ENCODE measurements around the gene PTN. TPM values are rescaled to one million over a fixed set of nuclear protein-coding genes. Genes with fewer than 3 reads are reported as not detected.
"Not testable (repeated sequence)": the region's sequence is repeated elsewhere in the genome, so short reads cannot be mapped to it uniquely, and the experiment has no call there.

The PTN gene
- total RNA-seq, 2 donors from 2014 or later, result not detected

DNA sequence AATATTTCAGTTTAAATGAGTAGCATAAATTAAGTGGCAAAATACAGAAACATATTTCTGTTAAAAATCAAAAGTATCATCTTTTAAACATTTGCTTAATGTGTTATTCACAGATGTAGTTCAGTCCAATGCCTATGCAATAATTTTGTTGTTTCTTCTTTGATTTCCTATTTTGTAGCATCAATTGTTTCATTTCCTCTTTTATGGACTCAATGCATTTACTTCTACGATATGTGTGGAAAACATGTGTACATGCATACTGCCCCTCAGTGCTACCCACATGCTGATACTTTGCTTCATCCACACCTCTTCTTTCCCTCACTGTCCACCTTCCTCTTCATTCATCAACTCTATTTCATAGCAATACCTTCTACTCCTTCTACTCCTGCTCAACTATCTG lies 108.1 kb downstream of the PTN start:
- DNase-seq (no peak), ATAC-seq (no peak)
- H3K36me3 Mint-ChIP-seq (ENCODE audit: low read depth), result no peaks in the 10 kb centered on the region
- H3K4me1 Mint-ChIP-seq, result no peaks in the 10 kb centered on the region
- no peaks in the 10 kb centered on the region for H3K27me3 Mint-ChIP-seq
- no peak overlapping the region for H3K27ac Mint-ChIP-seq
- H3K9me3 ChIP-seq (ENCODE audit: control insufficient read depth, low read length, poor library complexity, severe bottlenecking), result no peaks in the 10 kb centered on the region
- H3K4me3 Mint-ChIP-seq, result no peak overlapping the region

DNA sequence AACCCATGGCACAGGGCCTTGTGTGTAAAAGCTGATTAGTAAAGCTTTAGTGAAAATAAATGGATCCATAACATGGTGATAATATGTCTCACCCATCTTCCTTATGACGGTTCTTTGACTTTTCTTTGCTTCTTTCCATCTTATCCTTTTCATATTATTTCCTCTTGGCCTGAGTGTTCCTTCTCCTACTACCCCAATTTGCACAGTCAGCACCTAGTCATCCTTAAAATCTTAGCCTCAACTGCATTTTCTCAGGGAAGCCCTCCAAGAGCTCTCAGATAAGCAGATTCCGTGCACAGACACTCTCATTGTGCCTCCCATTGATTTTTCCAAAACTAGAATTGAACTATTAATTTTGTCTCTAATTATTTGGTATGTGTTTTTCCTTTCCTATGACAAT lies 112.4 kb downstream of the PTN start:
- no peaks in the 10 kb centered on the region for H3K9me3 ChIP-seq (ENCODE audit: control insufficient read depth, low read length, poor library complexity, severe bottlenecking)
- no peaks in the 10 kb centered on the region for H3K27me3 Mint-ChIP-seq
- H3K27ac Mint-ChIP-seq, result no peak overlapping the region
- H3K36me3 Mint-ChIP-seq (ENCODE audit: low read depth), result no peaks in the 10 kb centered on the region
- DNase-seq, result no peak
- no peaks in the 10 kb centered on the region for H3K4me1 Mint-ChIP-seq
- no peak overlapping the region for H3K4me3 Mint-ChIP-seq
- no peak for ATAC-seq

- Mint-ChIP-seq H3K27me3 (no peaks in the 10 kb centered on the region), H3K4me3 (no peak overlapping the region), H3K4me1 (no peaks in the 10 kb centered on the region), H3K36me3 (ENCODE audit: low read depth) (no peaks in the 10 kb centered on the region), H3K27ac (no peak overlapping the region)
- no peak for ATAC-seq
- no peaks in the 10 kb centered on the region for H3K9me3 ChIP-seq (ENCODE audit: control insufficient read depth, low read length, poor library complexity, severe bottlenecking)
- DNase-seq, result no peak
These were observed 122.1 kb downstream of the PTN start for GRCh38 chr7:137221467-137221866.

DNA sequence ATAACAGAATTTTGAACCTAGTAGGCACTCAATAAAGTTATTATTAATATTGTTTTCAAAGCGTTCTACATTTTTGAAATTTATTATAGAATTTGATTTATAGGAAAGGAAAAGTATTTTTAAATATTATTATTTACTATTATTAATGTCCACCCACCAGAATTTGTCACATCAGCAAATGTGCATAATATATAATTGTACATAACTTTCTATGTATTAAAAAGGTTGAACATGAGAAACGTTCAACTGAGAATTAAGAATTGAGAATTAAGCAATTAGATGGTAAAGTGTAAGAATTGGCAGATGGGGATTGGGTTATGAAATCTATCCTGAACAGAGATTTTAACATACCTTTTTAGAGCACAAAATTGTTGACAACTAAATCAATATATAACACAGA lies 129.8 kb downstream of the PTN start:
- H3K9me3 ChIP-seq (ENCODE audit: control insufficient read depth, low read length, poor library complexity, severe bottlenecking), result no peaks in the 10 kb centered on the region
- DNase-seq (no peak), ATAC-seq (no peak)
- no peaks in the 10 kb centered on the region for H3K36me3 Mint-ChIP-seq (ENCODE audit: low read depth)
- no peak overlapping the region for H3K4me3 Mint-ChIP-seq
- H3K4me1 Mint-ChIP-seq, result no peaks in the 10 kb centered on the region
- H3K27me3 Mint-ChIP-seq, result no peaks in the 10 kb centered on the region
- H3K27ac Mint-ChIP-seq, result no peak overlapping the region

DNA sequence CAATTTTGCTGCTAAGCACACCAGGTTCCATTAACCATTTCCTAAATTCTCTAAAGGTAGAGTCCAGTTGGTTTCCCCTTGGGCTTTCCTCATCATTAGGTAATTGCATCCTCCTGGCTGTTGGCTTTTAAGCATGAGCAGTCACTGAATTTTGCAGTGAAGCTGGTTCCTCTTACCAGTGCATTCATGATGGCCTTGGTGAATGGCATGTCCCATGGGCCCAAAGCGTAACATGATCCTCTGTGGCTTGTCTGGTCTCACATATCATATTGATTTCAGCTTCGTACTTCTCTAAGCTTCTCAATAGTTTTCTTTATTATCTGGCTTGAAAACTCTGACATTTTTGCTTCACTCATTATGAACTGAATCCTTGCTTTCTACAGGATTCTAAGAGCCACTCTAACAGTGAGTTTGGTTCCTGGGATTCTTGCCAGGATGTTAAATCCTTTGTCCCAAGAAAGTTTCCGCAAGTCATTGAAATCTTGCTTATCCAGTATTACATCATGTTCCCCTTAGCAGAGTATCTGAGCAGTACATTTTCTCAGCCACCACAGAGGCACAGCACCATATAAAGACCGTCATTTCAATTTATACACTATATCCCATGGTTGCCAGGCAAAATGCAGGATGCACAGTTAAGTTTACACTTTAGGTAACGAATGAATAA lies 134.2 kb downstream of the PTN start:
- H3K4me1 Mint-ChIP-seq, result no peaks in the 10 kb centered on the region
- DNase-seq, result no peak
- H3K36me3 Mint-ChIP-seq (ENCODE audit: low read depth), result no peaks in the 10 kb centered on the region
- H3K4me3 Mint-ChIP-seq, result no peak overlapping the region
- H3K27ac Mint-ChIP-seq, result no peak overlapping the region
- H3K9me3 ChIP-seq (ENCODE audit: control insufficient read depth, low read length, poor library complexity, severe bottlenecking), result no peaks in the 10 kb centered on the region
- ATAC-seq, result no peak
- H3K27me3 Mint-ChIP-seq, result no peaks in the 10 kb centered on the region

DNA sequence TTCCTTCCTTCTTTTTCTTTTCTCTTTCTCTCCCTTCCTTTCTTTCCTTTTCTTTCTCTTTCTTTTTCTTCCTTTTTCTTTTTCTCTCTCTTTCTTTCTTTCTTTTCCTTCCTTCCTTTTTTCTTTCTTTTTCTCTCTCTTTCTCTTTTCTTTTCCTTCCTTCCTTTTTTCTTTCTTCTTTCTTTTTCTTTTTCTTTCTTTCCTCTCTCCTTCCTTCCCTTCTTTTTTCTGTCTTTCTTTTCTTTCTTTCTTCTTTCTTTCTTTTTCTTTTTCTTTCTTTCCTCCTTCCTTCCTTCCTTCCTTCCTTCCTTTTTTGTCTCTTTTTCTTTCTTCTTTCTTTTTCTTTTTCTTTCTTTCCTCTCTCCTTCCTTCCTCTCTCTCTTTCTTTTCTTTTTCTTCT lies 136.8 kb downstream of the PTN start:
- DNase-seq (no peak), ATAC-seq (no peak)
- no peak overlapping the region for H3K27ac Mint-ChIP-seq
- no peak overlapping the region for H3K4me3 Mint-ChIP-seq
- H3K9me3 ChIP-seq (ENCODE audit: control insufficient read depth, low read length, poor library complexity, severe bottlenecking), result no peaks in the 10 kb centered on the region
- H3K27me3 Mint-ChIP-seq, result no peaks in the 10 kb centered on the region
- no peaks in the 10 kb centered on the region for H3K36me3 Mint-ChIP-seq (ENCODE audit: low read depth)
- no peaks in the 10 kb centered on the region for H3K4me1 Mint-ChIP-seq

DNA sequence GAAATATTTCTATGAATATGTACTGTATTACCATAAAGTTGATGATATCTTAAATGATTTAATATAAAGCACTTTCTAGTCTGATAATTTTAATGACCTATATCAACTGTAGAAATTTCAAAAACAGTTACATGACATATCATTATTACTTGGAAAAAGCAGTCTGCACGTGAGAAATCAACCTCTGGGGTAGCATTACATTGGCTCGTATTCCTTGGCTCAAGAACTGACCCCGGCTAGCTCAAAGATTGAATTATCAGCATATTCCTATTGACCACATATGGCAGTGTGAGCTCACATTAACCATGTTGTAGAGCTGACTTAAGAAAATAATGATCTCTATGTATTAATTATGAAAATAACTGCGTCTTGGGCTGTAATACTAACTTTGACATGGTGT lies 139.3 kb downstream of the PTN start:
- no peak for ATAC-seq
- Mint-ChIP-seq H3K4me1 (no peaks in the 10 kb centered on the region), H3K27ac (no peak overlapping the region), H3K36me3 (ENCODE audit: low read depth) (no peaks in the 10 kb centered on the region), H3K27me3 (no peaks in the 10 kb centered on the region), H3K4me3 (no peak overlapping the region)
- no peaks in the 10 kb centered on the region for H3K9me3 ChIP-seq (ENCODE audit: control insufficient read depth, low read length, poor library complexity, severe bottlenecking)
- no peak for DNase-seq

DNA sequence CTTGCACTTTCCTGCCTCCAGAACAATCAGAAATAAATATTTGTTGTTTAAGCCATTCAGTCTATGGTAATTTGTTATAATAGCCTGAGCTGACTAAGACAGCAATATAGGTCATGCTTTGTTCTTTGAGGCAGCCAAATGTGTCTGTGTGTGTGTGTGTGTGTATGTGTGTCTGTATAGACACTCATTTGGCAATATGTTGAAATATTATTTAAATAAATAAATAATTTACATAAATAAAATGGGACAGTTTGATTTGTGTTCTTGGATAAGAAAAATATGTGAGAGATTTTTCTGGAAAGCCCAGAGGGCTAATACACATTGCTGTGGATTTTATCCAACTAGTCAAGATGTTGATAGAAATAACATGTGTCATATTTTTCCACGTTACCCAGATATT lies 140.2 kb downstream of the PTN start:
- ATAC-seq (no peak), DNase-seq (no peak)
- H3K9me3 ChIP-seq (ENCODE audit: control insufficient read depth, low read length, poor library complexity, severe bottlenecking), result no peaks in the 10 kb centered on the region
- Mint-ChIP-seq H3K36me3 (ENCODE audit: low read depth) (no peaks in the 10 kb centered on the region), H3K27ac (no peak overlapping the region), H3K27me3 (no peaks in the 10 kb centered on the region), H3K4me1 (no peaks in the 10 kb centered on the region), H3K4me3 (no peak overlapping the region)

GRCh38 chr7:137196648-137197047 lies 146.9 kb downstream of the PTN start:
- Mint-ChIP-seq H3K4me1 (no peaks in the 10 kb centered on the region), H3K36me3 (ENCODE audit: low read depth) (no peaks in the 10 kb centered on the region), H3K27me3 (no peaks in the 10 kb centered on the region), H3K27ac (no peak overlapping the region), H3K4me3 (no peak overlapping the region)
- DNase-seq (no peak), ATAC-seq (no peak)
- no peaks in the 10 kb centered on the region for H3K9me3 ChIP-seq (ENCODE audit: control insufficient read depth, low read length, poor library complexity, severe bottlenecking)

DNA sequence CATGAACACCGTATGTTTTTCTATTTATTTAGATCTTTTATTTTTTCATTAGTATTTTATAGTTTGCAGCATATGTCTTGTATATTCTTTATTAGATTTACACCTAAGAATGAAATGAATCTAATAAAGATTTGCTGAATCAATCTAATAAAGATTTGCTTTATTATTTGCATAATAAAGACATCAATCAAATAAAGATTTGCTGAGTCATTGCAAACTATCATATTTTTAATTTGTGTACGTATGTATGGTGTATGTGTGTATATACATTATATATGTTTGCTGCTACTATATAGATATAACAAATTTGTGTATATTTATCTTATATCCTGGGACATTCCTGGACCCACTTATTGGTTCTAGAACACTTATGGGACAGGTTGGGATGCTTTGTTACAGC lies 147.5 kb downstream of the PTN start:
- no peaks in the 10 kb centered on the region for H3K9me3 ChIP-seq (ENCODE audit: control insufficient read depth, low read length, poor library complexity, severe bottlenecking)
- H3K4me1 Mint-ChIP-seq, result no peaks in the 10 kb centered on the region
- no peaks in the 10 kb centered on the region for H3K36me3 Mint-ChIP-seq (ENCODE audit: low read depth)
- DNase-seq, result no peak
- H3K27me3 Mint-ChIP-seq, result no peaks in the 10 kb centered on the region
- no peak for ATAC-seq
- no peak overlapping the region for H3K4me3 Mint-ChIP-seq
- no peak overlapping the region for H3K27ac Mint-ChIP-seq

DNA sequence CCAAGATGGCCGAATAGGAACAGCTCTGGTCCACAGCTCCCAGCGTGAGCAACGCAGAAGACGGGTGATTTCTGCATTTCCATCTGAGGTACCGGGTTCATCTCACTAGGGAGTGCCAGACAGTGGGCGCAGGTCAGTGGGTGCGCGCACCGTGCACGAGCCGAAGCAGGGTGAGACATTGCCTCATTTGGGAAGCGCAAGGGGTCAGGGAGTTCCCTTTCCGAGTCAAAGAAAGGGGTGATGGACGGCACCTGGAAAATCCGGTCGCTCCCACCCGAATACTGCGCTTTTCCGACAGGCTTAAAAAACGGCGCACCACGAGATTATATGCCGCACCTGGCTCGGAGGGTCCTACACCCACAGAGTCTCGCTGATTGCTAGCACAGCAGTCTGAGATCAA lies 161.9 kb downstream of the PTN start:
- not testable (repeated sequence) for H3K27me3 Mint-ChIP-seq; H3K4me1 Mint-ChIP-seq; H3K4me3 Mint-ChIP-seq; H3K27ac Mint-ChIP-seq; DNase-seq; H3K9me3 ChIP-seq (ENCODE audit: control insufficient read depth, low read length, poor library complexity, severe bottlenecking); H3K36me3 Mint-ChIP-seq (ENCODE audit: low read depth); ATAC-seq

All from T-helper 17 cell (primary cell).